GM12801 (cell line): Measurements from ENCODE around the gene ANKRD33B.

Source experiments
- CTCF ChIP-seq: IDR thresholded peaks from one replicate; pipeline ENCODE4 v1.5.1; 2011; ENCODE audit warnings: control low read depth; ENCODE audit not compliant: insufficient read length; ENCODE audit errors: extremely low read depth

The ANKRD33B gene

GRCh38 chr5:10524376-10525123 lies 39.3 kb upstream of the ANKRD33B start:
- no peak for TF ChIP-seq CTCF

- TF ChIP-seq CTCF, result no peak
Observed at GRCh38 chr5:10525124-10525495, 38.8 kb upstream of the ANKRD33B start.

GRCh38 chr5:10527281-10527950 lies 36.5 kb upstream of the ANKRD33B start:
- TF ChIP-seq CTCF, result no peak

- TF ChIP-seq CTCF, result no peak
Observed at GRCh38 chr5:10528056-10528816, 35.6 kb upstream of the ANKRD33B start.

GRCh38 chr5:10528827-10529226 lies 35.0 kb upstream of the ANKRD33B start:
- TF ChIP-seq CTCF, result no peak

GRCh38 chr5:10530601-10531320 lies 33.1 kb upstream of the ANKRD33B start:
- TF ChIP-seq CTCF, result no peak

GRCh38 chr5:10532421-10532820 lies 31.4 kb upstream of the ANKRD33B start:
- TF ChIP-seq CTCF, result no peak
